ENCODE measurements around the gene KIF5A.

KIF5A gene

GRCh38 chr12:57546438-57547287, 3.2 kb upstream of the KIF5A start, which contains the start of gene DCTN2:
Gene DCTN2, minus strand, starts transcription at chr12:57547192. Its CDS starts 129 bp downstream, at chr12:57547063.
- POLR2A ChIA-PET = interaction anchor here (0.7 to 2.2 kb wide), 5 partner anchors 12 to 81 kb away, joined by 3 to 12 read pairs (median 4); partner anchors contain the start of gene DDIT3
- H3K4me3 ChIP-seq (ENCODE audit: low read depth, low read length) = peak within 1 kb of the TSS; percentile 89
- peak; percentile 80 for DNase-seq (ENCODE audit: low read depth, low spot score)
- CTCF ChIA-PET = interaction anchor here (0.7 to 2.0 kb wide), 5 partner anchors 11 to 1729 kb away, joined by 3 to 11 read pairs (median 3); no protein-coding TSS in a partner anchor
- TF ChIP-seq CTCF (IDR thresholded peaks at IDR 0.05; ENCODE audit: insufficient read depth, low read length, missing control alignments) = no peak

- TF ChIP-seq CTCF (IDR thresholded peaks at IDR 0.05; ENCODE audit: insufficient read depth, low read length, missing control alignments) = no peak
- no peak for DNase-seq (ENCODE audit: low read depth, low spot score)
- ChIA-PET POLR2A (interaction anchor here (0.6 to 2.2 kb wide), 5 partner anchors 9 to 28 kb away, joined by 3 to 12 read pairs (median 4); partner anchors contain the start of gene DDIT3), CTCF (interaction anchor here (1.6 to 2.0 kb wide), 3 partner anchors 12 to 36 kb away, joined by 3 to 11 read pairs (median 11); no protein-coding TSS in a partner anchor)
- peak overlapping the region; percentile 25 for H3K4me3 ChIP-seq (ENCODE audit: low read depth, low read length)
Measured at GRCh38 chr12:57547288-57548012, 2.4 kb upstream of the KIF5A start.

GRCh38 chr12:57548013-57548315, 1.9 kb upstream of the KIF5A start:
- no peak for DNase-seq (ENCODE audit: low read depth, low spot score)
- H3K4me3 ChIP-seq (ENCODE audit: low read depth, low read length) = no peak overlapping the region
- ChIA-PET POLR2A (no interaction called here), CTCF (no interaction called here)
- TF ChIP-seq CTCF (IDR thresholded peaks at IDR 0.05; ENCODE audit: insufficient read depth, low read length, missing control alignments) = no peak

- ChIA-PET CTCF (no interaction called here), POLR2A (no interaction called here)
Measured at GRCh38 chr12:57548488-57548887, 1.4 kb upstream of the KIF5A start.

GRCh38 chr12:57549203-57549908, 488 bp upstream of the KIF5A start:
- no peak for DNase-seq (ENCODE audit: low read depth, low spot score)
- no peak for TF ChIP-seq CTCF (IDR thresholded peaks at IDR 0.05; ENCODE audit: insufficient read depth, low read length, missing control alignments)
- H3K4me3 ChIP-seq (ENCODE audit: low read depth, low read length) = peak overlapping the region; percentile 62
- ChIA-PET POLR2A (no interaction called here), CTCF (interaction anchor here (1.0 kb wide), 1 partner anchor 34 kb away, joined by 4 read pairs; no protein-coding TSS in a partner anchor)

More at GRCh38 chr12:57548488-57548887, 1.4 kb upstream of the KIF5A start:
- no peak overlapping the region for H3K4me3 ChIP-seq (ENCODE audit: low read depth, low read length)
- TF ChIP-seq CTCF (IDR thresholded peaks at IDR 0.05; ENCODE audit: insufficient read depth, low read length, missing control alignments) = no peak
- no peak for DNase-seq (ENCODE audit: low read depth, low spot score)

Measured in AG04449 (cell line).